Uterus (tissue), 2 donors: ENCODE data around the gene PTRH2.

Source experiments
- CTCF ChIP-seq, 4 experiments: fragments of 200-600 bp in 2 of 4; fragments of 450-650 bp in 2 of 4; sonication (generic) in 2 of 4; IDR thresholded peaks; one replicate each; pipeline ENCODE4 v1.5.1; 2016 to 2019; ENCODE audit warnings: antibody characterized with exemption in 4 of 4, mild to moderate bottlenecking in 2 of 4, moderate library complexity in 1 of 4
- POLR2A ChIP-seq, 2 donors: fragments of 450-650 bp; IDR thresholded peaks; one replicate each; pipeline ENCODE4 v1.6.1; 2016; ENCODE audit warnings: antibody characterized with exemption in 2 of 2, mild to moderate bottlenecking in 1 of 2, moderate library complexity in 1 of 2

GRCh38 chr17:59712862-59713261, 5.6 kb upstream of the PTRH2 start:
- no peak for TF ChIP-seq CTCF (IDR thresholded peaks at IDR 0.05)
- TF ChIP-seq POLR2A (IDR thresholded peaks at IDR 0.05) = no peak
